ENCODE results near the gene TENM3. TPM values are rescaled to one million over a fixed set of nuclear protein-coding genes. Genes with fewer than 3 reads are reported as not detected.

Gene TENM3
- polyA plus RNA-seq, 1 of the 3 experiments (the other 2 are of a cell fraction) = 10.4 TPM

- Histone ChIP-seq H3K4me2 (no peak overlapping the region), H3K36me3 (replicated peaks in 1 of 2; ENCODE audit: control insufficient read depth in 1 of 2, insufficient read depth in 2 of 2, low read length in 1 of 2) (no peaks in the 10 kb centered on the region), H3K4me1 (ENCODE audit: control insufficient read depth in 1 of 2, insufficient read depth in 2 of 2, low read depth in 1 of 2, low read length in 1 of 2) (peaks cover 16 to 22% of the 10 kb centered on the region in 2 experiments; a peak in 2 of 4 replicates), H3K4me3 (ENCODE audit: low read depth in 2 of 2, low read length in 1 of 2) (no peak overlapping the region), H3F3A (replicated peaks; ENCODE audit: insufficient read depth) (no peaks in the 10 kb centered on the region), H2AFZ (ENCODE audit: low read depth) (peak overlapping the region; percentile 58; the same call in 1 of the 2 replicates), H4K20me1 (ENCODE audit: insufficient read depth) (no peaks in the 10 kb centered on the region), H3K9me3 (no peaks in the 10 kb centered on the region), H3K27ac (ENCODE audit: low read depth in 2 of 2, low read length in 1 of 2) (peak overlapping the region; percentile 9 to 98), H3K79me2 (ENCODE audit: insufficient read depth) (no peaks in the 10 kb centered on the region), H3K9me2 (no peaks in the 10 kb centered on the region), H3K27me3 (ENCODE audit: insufficient read depth) (no peaks in the 10 kb centered on the region), H3K9ac (no peak overlapping the region)
- DNase-seq = no peak
- ChIA-PET POLR2A (no interaction called here), CTCF (interaction anchor here (0.7 to 1.3 kb wide), 2 partner anchors 23 to 1011 kb away, joined by 3 read pairs; no protein-coding TSS in a partner anchor)
- TF ChIP-seq MXI1 (IDR thresholded peaks at IDR 0.05; ENCODE audit: low read depth, low read length) (peak; percentile 11; the same call in 1 of the 2 replicates), EP300 (IDR thresholded peaks at IDR 0.05; ENCODE audit: borderline replicate concordance in 1 of 2, low read depth in 1 of 2, low read length in 1 of 2) (peak in 1 of 2 experiments; percentile 11; a peak in 1 of 4 replicates), TAF1 (IDR thresholded peaks at IDR 0.05; ENCODE audit: borderline replicate concordance, low read depth, low read length) (no peak), RCOR1 (IDR thresholded peaks at IDR 0.05; ENCODE audit: low read length) (no peak), USF1 (IDR thresholded peaks at IDR 0.05; ENCODE audit: borderline replicate concordance, low read depth) (no peak), NFIC (IDR thresholded peaks at IDR 0.05; ENCODE audit: borderline replicate concordance) (no peak), ELF1 (IDR thresholded peaks at IDR 0.05) (no peak), GATA2 (CRISPR knock-in tag; IDR thresholded peaks at IDR 0.05) (peak; percentile 52)
- WGBS (ENCODE audit: low lambda C conversion rate) = 64% methylated on average over 12 of the region's 12 CpGs
Observed at GRCh38 chr4:182576601-182577289, 333.5 kb downstream of the TENM3 start.

- no peak overlapping the region for H3K4me3 ChIP-seq (ENCODE audit: low read depth in 2 of 2, low read length in 1 of 2)
- H3K79me2 ChIP-seq (ENCODE audit: insufficient read depth) = no peaks in the 10 kb centered on the region
- H4K20me1 ChIP-seq (ENCODE audit: insufficient read depth) = no peaks in the 10 kb centered on the region
- H3K9me3 ChIP-seq = no peaks in the 10 kb centered on the region
- no peaks in the 10 kb centered on the region for H3K27me3 ChIP-seq (ENCODE audit: insufficient read depth)
- 72% methylated on average over 5 of the region's 5 CpGs for WGBS (ENCODE audit: low lambda C conversion rate)
- peaks cover 20 to 24% of the 10 kb centered on the region in 2 experiments; a peak in 2 of 4 replicates for H3K4me1 ChIP-seq (ENCODE audit: control insufficient read depth in 1 of 2, insufficient read depth in 2 of 2, low read depth in 1 of 2, low read length in 1 of 2)
- H3K4me2 ChIP-seq = no peak overlapping the region
- ChIA-PET POLR2A (no interaction called here), CTCF (interaction anchor here (0.7 to 1.3 kb wide), 2 partner anchors 22 to 1011 kb away, joined by 3 read pairs; no protein-coding TSS in a partner anchor)
- H2AFZ ChIP-seq (ENCODE audit: low read depth) = no peak overlapping the region
- no peaks in the 10 kb centered on the region for H3K9me2 ChIP-seq
- peak overlapping the region in 1 of 2 experiments; percentile 98; a peak in 3 of 4 replicates for H3K27ac ChIP-seq (ENCODE audit: low read depth in 2 of 2, low read length in 1 of 2)
- TF ChIP-seq RCOR1 (IDR thresholded peaks at IDR 0.05; ENCODE audit: low read length) = no peak
- TF ChIP-seq POLR2AphosphoS5 (IDR thresholded peaks at IDR 0.05; ENCODE audit: low read depth, low read length) = no peak
- no peak for TF ChIP-seq YY1 (IDR thresholded peaks at IDR 0.05; ENCODE audit: low read depth)
- no peak for TF ChIP-seq USF1 (IDR thresholded peaks at IDR 0.05; ENCODE audit: borderline replicate concordance, low read depth)
- no peak for TF ChIP-seq CHD2 (IDR thresholded peaks at IDR 0.05; ENCODE audit: low read length, partially characterized antibody)
- TF ChIP-seq REST (IDR thresholded peaks at IDR 0.05; ENCODE audit: low read depth, low read length) = no peak
- TF ChIP-seq ELF1 (IDR thresholded peaks at IDR 0.05) = no peak
- no peak for TF ChIP-seq GABPA (IDR thresholded peaks at IDR 0.05; ENCODE audit: low read depth)
- TF ChIP-seq PBX3 (IDR thresholded peaks at IDR 0.05) = no peak
- no peak for TF ChIP-seq MEF2A (IDR thresholded peaks at IDR 0.05; ENCODE audit: borderline replicate concordance, low read depth)
- DNase-seq = no peak
- H3K36me3 ChIP-seq (replicated peaks in 1 of 2; ENCODE audit: control insufficient read depth in 1 of 2, insufficient read depth in 2 of 2, low read length in 1 of 2) = no peaks in the 10 kb centered on the region
- no peaks in the 10 kb centered on the region for H3F3A ChIP-seq (replicated peaks; ENCODE audit: insufficient read depth)
- no peak overlapping the region for H3K9ac ChIP-seq
Observed at GRCh38 chr4:182577411-182577810, 334.2 kb downstream of the TENM3 start.
